LNCaP clone FGC (cell line): Measurements from ENCODE around the gene HGS.

Experiments used
- DNase-seq: peaks from one replicate; pipeline ENCODE4 v3.0.0-alpha.2; 2011; ENCODE audit warnings: low read depth
- H3K4me3 ChIP-seq: 2 replicates; pipeline ENCODE4 v1.5.1; 2011; ENCODE audit warnings: mild to moderate bottlenecking, low read depth, low read length, control low read depth
- TF ChIP-seq, protein P1 (sequence below): IDR thresholded peaks from 2 replicates; pipeline ENCODE4 v1.5.1; 2012; ENCODE audit warnings: mild to moderate bottlenecking; ENCODE audit not compliant: control insufficient read depth, insufficient read depth; ENCODE audit errors: extremely low read depth

The HGS gene

DNA sequence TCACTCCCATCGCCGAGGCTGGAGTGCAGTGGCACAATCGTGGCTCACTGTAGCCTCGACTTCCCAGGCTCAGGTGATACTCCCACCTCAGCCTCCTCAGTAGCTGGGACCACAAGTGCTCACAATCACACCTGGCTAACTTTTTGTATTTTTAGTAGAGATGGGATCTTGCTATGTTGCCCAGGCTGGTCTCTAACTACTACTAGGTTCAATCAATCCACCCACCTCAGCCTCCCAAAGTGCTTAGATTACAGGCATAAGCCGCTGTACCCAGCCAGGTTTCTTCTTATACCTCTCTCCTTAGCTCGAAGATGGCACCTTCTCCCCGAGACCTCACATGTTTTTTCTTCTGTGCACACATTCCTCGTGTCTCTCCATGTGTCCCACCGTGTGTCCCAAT is 43.8 kb upstream of the HGS start:
- TF ChIP-seq, protein P1, sequence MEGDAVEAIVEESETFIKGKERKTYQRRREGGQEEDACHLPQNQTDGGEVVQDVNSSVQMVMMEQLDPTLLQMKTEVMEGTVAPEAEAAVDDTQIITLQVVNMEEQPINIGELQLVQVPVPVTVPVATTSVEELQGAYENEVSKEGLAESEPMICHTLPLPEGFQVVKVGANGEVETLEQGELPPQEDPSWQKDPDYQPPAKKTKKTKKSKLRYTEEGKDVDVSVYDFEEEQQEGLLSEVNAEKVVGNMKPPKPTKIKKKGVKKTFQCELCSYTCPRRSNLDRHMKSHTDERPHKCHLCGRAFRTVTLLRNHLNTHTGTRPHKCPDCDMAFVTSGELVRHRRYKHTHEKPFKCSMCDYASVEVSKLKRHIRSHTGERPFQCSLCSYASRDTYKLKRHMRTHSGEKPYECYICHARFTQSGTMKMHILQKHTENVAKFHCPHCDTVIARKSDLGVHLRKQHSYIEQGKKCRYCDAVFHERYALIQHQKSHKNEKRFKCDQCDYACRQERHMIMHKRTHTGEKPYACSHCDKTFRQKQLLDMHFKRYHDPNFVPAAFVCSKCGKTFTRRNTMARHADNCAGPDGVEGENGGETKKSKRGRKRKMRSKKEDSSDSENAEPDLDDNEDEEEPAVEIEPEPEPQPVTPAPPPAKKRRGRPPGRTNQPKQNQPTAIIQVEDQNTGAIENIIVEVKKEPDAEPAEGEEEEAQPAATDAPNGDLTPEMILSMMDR: no peak
- H3K4me3 ChIP-seq: no peak overlapping the region
- no peak for DNase-seq

DNA sequence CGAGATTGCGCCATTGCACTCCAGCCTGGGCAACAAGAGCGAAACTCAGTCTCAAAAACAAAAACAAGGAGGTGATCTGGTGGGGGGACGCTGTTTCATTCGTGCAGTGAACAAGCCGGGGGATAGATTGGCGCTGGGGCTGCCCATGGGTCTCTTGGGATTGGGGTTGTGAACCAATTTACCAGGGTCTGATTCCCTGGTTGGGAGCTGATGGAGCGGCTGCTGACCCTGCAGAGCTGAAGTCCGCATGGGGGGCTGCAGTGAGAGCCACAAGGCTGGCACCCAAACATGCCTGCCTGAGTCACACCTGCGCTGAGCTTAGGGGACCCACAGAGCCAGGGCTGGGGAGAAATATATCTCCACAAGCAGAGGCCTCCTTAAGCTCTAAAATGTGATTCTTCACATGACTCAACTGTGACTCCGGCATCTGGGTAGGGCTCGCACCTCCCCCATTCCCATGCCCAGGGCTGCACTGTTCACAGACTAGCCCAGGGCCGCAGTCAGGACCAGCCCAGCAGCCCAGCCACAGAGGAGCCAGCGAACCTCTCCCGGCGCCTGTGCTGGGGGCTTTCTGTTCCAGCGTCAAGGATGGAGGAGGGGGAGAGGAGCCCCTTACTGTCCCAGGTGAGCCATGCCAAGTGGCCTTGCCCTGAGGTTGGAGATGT is 41.9 kb upstream of the HGS start:
- no peak overlapping the region for H3K4me3 ChIP-seq
- no peak for DNase-seq
- TF ChIP-seq, protein P1: no peak

DNA sequence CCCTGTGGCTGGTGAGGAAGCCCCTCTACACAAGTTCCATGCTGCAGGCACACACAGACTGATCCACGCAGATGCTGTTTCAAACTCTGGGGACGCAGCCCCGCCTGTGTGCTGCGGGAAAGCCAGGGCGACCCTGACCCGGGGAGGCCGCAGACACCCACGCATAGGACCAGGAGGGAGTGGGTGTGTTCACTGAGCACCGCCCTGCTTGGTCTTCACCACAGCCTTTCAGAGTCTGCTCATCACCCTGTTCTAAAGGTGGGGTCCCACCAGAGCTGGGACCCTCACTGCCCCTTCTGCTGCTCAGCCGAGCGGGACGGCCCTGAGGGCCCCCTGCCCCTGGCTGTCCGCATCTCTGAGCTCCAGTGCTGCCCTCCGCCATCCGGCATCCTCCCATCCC is 39.3 kb upstream of the HGS start:
- TF ChIP-seq, protein P1: no peak
- no peak overlapping the region for H3K4me3 ChIP-seq
- no peak for DNase-seq

DNA sequence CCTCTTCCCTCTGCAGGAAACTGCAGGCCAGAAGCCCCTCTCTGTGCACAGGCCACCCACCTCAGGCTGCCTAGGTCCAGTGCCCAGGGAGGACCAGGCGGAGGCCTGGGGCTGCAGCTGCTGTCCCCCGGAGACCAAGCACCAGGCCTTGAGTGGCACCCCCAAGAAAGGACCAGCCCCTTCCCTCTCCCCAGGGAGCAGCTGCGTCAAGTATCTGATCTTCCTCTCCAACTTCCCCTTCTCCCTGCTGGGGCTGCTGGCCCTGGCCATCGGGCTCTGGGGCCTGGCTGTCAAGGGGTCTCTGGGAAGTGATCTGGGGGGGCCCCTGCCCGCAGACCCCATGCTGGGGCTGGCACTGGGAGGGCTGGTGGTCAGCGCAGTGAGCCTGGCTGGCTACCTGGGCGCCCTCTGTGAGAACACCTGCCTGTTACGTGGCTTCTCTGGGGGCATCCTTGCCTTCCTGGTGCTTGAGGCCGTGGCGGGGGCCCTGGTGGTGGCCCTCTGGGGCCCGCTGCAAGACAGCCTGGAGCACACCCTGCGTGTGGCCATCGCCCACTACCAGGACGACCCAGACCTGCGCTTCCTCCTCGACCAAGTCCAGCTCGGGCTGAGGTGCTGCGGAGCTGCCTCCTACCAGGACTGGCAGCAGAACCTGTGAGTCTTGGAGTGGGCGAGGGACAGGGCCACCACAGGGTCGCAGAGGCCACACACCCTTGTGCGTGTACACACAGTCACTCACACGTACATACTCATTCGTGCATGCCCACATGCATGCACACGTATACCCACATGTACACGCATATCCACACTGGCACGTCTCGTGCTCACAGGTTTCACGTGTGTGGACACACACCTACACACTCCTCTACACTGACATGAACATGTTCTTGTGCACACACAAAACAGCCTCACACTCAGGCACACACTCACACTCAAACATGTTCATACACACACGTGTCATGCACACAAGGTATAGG is 38.5 kb upstream of the HGS start:
- DNase-seq: no peak
- H3K4me3 ChIP-seq: no peak overlapping the region
- TF ChIP-seq, protein P1: no peak

DNA sequence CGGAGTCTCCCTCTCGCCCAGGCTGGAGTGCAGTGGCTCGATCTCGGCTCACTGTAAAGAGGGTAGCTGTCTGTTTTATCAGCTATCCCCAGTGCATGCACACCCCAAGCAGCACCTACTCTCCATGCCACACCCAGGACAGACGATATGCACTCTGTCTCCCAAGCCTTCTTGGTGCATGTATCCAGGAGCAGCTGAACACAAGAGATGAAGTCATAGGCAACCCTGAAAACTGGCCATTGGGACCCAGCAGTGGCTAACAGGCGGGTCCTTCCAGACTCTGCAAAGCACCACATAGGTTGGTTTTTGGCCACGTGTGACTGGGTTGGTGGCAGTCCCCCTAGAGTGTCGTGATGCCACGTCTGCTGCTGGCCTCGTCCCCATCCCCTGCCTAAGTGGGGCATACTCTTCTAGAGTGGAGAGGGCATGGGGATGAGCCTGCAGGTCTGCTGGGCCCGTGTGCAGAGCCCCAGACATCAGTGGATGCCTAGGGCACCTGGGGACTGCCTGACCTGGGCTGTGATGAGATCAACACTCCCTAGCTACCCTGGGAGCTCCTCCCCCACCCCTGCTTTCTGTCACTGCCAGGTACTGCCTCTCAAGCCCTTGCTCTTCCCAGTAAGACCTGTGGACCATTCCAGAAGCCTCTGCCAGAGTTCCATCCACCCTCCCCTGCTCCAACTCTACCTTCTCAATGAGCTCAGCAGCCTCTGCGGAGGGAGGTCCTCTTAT is 36.8 kb upstream of the HGS start:
- DNase-seq: no peak
- H3K4me3 ChIP-seq: no peak overlapping the region
- TF ChIP-seq, protein P1: no peak

DNA sequence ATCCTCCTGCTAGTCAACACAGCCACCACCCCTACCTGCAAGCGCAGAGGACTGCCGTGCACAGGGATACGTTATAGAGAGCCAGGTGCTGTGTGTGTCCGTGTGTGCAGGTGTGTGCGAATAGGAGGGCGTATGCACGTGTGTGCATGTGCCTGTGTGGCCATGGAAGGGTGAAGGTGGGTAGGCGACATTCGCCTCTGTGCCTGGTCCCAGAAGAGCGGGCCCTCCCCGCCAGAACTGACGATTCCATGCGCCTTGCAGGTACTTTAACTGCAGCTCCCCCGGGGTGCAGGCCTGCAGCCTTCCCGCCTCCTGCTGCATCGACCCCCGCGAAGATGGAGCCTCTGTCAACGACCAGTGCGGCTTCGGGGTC is 36.2 kb upstream of the HGS start:
- no peak overlapping the region for H3K4me3 ChIP-seq
- no peak for DNase-seq
- TF ChIP-seq, protein P1: no peak
